ENCODE data around the gene ZNF536. TPM values are rescaled to one million over a fixed set of nuclear protein-coding genes. Genes with fewer than 3 reads are reported as not detected.

The ZNF536 gene
- total and polyA plus RNA-seq, 12 donors = 0.22 to 10.7 (median 3.7) TPM

DNA sequence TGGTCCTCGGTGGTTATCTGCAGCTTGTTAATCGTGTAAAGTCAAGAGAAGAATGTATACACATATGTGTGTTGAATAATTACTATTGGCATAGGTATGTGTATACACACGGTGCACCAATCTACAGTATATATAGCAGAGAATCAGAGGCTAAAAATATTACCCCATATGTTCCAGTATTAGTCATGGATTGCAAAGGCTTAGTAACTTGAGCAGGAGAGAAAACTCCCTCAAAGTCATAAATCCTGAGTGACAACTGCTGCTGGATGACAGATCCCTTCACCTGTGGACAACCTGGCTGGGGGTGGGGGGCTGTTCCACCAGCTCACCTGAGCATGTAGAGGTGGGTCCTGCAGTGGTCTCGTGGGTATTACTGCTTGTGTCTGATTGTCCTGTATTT is 185.0 kb downstream of the ZNF536 start:
- no peak for ATAC-seq
- H3K9me3 ChIP-seq = no peaks in the 10 kb centered on the region
- H3K27me3 ChIP-seq = peaks cover 0 to 39% (median 8%) of the 10 kb centered on the region in 7 donors
- H3K4me3 ChIP-seq = no peak overlapping the region
- no peaks in the 10 kb centered on the region for H3K36me3 ChIP-seq
- intact Hi-C loops (cut with DNase I) = no loop called here
- H3K4me1 ChIP-seq = no peaks in the 10 kb centered on the region
- WGBS, 2 donors = 66 to 72% methylated on average over 4 of the region's 4 CpGs
- no peak overlapping the region for H3K27ac ChIP-seq
- no peak for DNase-seq
- TF ChIP-seq, protein P1, sequence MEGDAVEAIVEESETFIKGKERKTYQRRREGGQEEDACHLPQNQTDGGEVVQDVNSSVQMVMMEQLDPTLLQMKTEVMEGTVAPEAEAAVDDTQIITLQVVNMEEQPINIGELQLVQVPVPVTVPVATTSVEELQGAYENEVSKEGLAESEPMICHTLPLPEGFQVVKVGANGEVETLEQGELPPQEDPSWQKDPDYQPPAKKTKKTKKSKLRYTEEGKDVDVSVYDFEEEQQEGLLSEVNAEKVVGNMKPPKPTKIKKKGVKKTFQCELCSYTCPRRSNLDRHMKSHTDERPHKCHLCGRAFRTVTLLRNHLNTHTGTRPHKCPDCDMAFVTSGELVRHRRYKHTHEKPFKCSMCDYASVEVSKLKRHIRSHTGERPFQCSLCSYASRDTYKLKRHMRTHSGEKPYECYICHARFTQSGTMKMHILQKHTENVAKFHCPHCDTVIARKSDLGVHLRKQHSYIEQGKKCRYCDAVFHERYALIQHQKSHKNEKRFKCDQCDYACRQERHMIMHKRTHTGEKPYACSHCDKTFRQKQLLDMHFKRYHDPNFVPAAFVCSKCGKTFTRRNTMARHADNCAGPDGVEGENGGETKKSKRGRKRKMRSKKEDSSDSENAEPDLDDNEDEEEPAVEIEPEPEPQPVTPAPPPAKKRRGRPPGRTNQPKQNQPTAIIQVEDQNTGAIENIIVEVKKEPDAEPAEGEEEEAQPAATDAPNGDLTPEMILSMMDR (IDR thresholded peaks at IDR 0.05) = no peak

DNA sequence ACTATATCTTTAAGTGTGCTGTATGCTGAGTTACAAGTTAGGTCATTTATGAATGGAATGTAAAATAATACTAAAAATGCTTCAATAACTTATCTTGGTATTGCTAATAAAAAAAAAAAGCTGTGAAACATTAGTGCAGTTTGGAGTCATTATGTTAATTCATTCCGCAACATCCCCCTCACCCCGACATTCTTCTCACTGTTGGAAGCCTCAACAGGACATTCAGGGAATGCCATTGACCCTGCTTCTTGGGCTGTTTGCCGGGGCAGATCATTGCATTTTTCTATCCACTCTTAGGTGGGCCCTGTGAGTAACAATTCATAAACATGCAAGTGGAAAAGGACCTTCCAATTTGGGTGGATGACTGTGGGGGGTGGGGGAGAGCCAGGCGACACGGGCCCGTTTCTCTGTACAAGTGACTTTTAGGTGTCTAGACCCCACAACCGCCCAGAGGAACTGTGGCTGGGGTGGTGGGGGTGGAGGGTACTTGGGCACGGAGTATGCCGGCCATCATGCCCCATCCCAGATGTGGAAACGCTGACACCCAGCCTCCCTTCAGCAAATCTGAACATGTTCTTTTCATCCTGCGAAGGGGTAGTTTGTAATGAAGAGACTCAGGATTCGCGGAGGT is 185.9 kb downstream of the ZNF536 start:
- DNase-seq (no peak), ATAC-seq (no peak)
- Histone ChIP-seq H3K36me3 (no peaks in the 10 kb centered on the region), H3K4me1 (no peaks in the 10 kb centered on the region), H3K27ac (no peak overlapping the region), H3K4me3 (no peak overlapping the region), H3K27me3 (peaks cover 0 to 40% (median 8%) of the 10 kb centered on the region in 7 donors), H3K9me3 (no peaks in the 10 kb centered on the region)
- 70 to 76% methylated on average over 13 of the region's 13 CpGs for WGBS, 2 donors
- TF ChIP-seq, protein P1 (IDR thresholded peaks at IDR 0.05) = no peak
- intact Hi-C loops (cut with DNase I) = no loop called here

DNA sequence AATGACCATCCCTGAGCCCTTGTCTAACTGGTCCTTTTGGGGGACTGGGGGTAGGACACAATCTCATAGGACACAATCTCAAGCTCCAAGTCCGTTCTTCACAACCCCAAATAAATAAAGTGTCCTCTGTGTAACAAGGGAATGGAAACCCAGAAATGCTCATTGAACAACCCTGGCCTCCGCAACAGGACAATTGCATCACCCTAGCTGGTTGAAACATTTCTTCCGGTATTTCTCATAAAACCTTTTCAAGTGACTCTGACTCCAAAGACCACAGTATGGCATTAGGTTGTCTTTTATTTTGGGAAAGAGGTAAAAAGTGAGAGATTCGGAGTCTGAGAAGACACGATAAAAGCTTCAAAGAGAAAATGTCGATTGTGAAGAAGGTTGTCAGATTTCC is 186.6 kb downstream of the ZNF536 start:
- no peaks in the 10 kb centered on the region for H3K9me3 ChIP-seq
- intact Hi-C loops (cut with DNase I) = no loop called here
- DNase-seq (no peak), ATAC-seq (no peak)
- H3K27ac ChIP-seq = no peak overlapping the region
- no peak overlapping the region for H3K4me3 ChIP-seq
- WGBS, 2 donors = 95% methylated on average over 6 of the region's 6 CpGs
- peaks cover 0 to 41% (median 8%) of the 10 kb centered on the region in 7 donors for H3K27me3 ChIP-seq
- no peaks in the 10 kb centered on the region for H3K36me3 ChIP-seq
- TF ChIP-seq, protein P1 (IDR thresholded peaks at IDR 0.05) = no peak
- no peaks in the 10 kb centered on the region for H3K4me1 ChIP-seq

DNA sequence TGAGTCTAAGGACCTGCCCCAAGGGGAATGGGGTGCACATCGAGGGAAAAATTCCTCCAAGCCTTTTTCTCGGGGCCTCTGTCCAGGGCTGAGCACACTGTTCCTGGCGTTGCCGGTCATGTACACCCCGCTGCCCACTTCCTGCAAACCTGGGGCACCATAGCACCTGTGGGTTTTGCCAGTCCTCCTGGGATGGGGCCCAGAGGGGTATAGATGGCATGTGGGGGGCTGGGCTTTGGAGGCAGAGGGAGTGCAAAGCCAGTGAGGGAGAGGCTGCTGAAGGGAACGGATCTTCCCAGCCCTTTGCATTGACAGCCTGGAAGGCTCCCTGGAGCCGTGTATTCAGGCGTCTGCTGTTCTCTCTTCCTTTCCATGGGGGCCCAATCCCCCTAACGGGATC is 187.3 kb downstream of the ZNF536 start:
- Histone ChIP-seq H3K4me1 (no peaks in the 10 kb centered on the region), H3K36me3 (no peaks in the 10 kb centered on the region), H3K9me3 (no peaks in the 10 kb centered on the region), H3K27me3 (peaks cover 0 to 47% (median 8%) of the 10 kb centered on the region in 7 donors), H3K4me3 (no peak overlapping the region), H3K27ac (no peak overlapping the region)
- 70 to 76% methylated on average over 9 of the region's 9 CpGs for WGBS, 2 donors
- ATAC-seq (no peak), DNase-seq (no peak)
- TF ChIP-seq, protein P1 (IDR thresholded peaks at IDR 0.05) = no peak
- intact Hi-C loops (cut with DNase I) = no loop called here
